Endometrial microvascular endothelial cells (primary cell): ENCODE results near the gene RSPH6A. TPM values are rescaled to one million over a fixed set of nuclear protein-coding genes. Genes with fewer than 3 reads are reported as not detected.
"Not testable (repeated sequence)": the region's sequence is repeated elsewhere in the genome, so short reads cannot be mapped to it uniquely, and the experiment has no call there.

Experiments used
- in situ Hi-C: cut with HindIII; loops from 2 replicates; pipeline ENCODE4 v1.10.0; 2017; ENCODE audit warnings: low sequenced_read_pairs, low pct_unique_long_range_greater_than_20kb; ENCODE audit errors: inconsistent ontology term
- total RNA-seq: library from RNA; depleted of rRNA; stranded (reverse); fragments of >200 nt; gene quantifications from one replicate; pipeline ENCODE4 v1.2.3, GENCODE V29; 2015; ENCODE audit errors: inconsistent ontology term

The RSPH6A gene
- total RNA-seq, 1 donor from 2014 or later, result not detected

GRCh38 chr19:45809643-45810159 is 5.4 kb downstream of the RSPH6A start:
- in situ Hi-C loops, result no loop called here

- in situ Hi-C loops, result no loop called here
These were observed 9.4 kb downstream of the RSPH6A start for GRCh38 chr19:45805719-45806118.

GRCh38 chr19:45804959-45805230 is 10.2 kb downstream of the RSPH6A start:
- in situ Hi-C loops, result no loop called here

- in situ Hi-C loops, result no loop called here
These were observed 10.8 kb downstream of the RSPH6A start for GRCh38 chr19:45804140-45804958.

GRCh38 chr19:45801603-45802175 is 13.4 kb downstream of the RSPH6A start:
- in situ Hi-C loops, result no loop called here

- in situ Hi-C loops, result no loop called here
These were observed 15.0 kb downstream of the RSPH6A start for GRCh38 chr19:45800070-45800553.

GRCh38 chr19:45799541-45799940 is 15.6 kb downstream of the RSPH6A start:
- in situ Hi-C loops, result not testable (repeated sequence)

- in situ Hi-C loops, result no loop called here
These were observed 16.1 kb downstream of the RSPH6A start for GRCh38 chr19:45798995-45799517.

- in situ Hi-C loops, result no loop called here
These were observed 20.5 kb downstream of the RSPH6A start for GRCh38 chr19:45794627-45795026.

- in situ Hi-C loops, result no loop called here
These were observed 21.2 kb downstream of the RSPH6A start for GRCh38 chr19:45793876-45794275.

- in situ Hi-C loops, result no loop called here
These were observed 21.9 kb downstream of the RSPH6A start for GRCh38 chr19:45793178-45793564.

- in situ Hi-C loops, result no loop called here
These were observed 22.5 kb downstream of the RSPH6A start, which contains the start of gene DMWD for GRCh38 chr19:45792470-45793177. TSS of gene DMWD (minus strand) at chr19:45792845. CDS start at chr19:45792756, 89 bp downstream.

- in situ Hi-C loops, result no loop called here
These were observed 23.2 kb downstream of the RSPH6A start for GRCh38 chr19:45791744-45792469.

GRCh38 chr19:45790942-45791341 is 24.2 kb downstream of the RSPH6A start:
- in situ Hi-C loops, result no loop called here

GRCh38 chr19:45789035-45789786 is 25.9 kb downstream of the RSPH6A start:
- in situ Hi-C loops, result no loop called here

GRCh38 chr19:45786533-45786894 is 28.6 kb downstream of the RSPH6A start:
- in situ Hi-C loops, result no loop called here

- in situ Hi-C loops, result no loop called here
These were observed 29.2 kb downstream of the RSPH6A start for GRCh38 chr19:45785781-45786532.

GRCh38 chr19:45785097-45785496 is 30.0 kb downstream of the RSPH6A start:
- in situ Hi-C loops, result no loop called here
